ENCODE data around the gene HCN2.
A peak's percentile ranks its signal among the peaks of the same experiment; 100 is the strongest.

HCN2 gene

GRCh38 chr19:560121-560520 is 29.6 kb upstream of the HCN2 start:
- TF ChIP-seq CTCF (IDR thresholded peaks at IDR 0.05; ENCODE audit: low read depth, low read length) = no peak
- no peak for DNase-seq (ENCODE audit: low read depth in 2 of 2)
- H3K4me3 ChIP-seq (replicated peaks in 1 of 2; ENCODE audit: low read depth in 2 of 2, low read length in 2 of 2) = no peak overlapping the region

- DNase-seq (ENCODE audit: low read depth in 2 of 2) = peak in 1 of 2 donors; percentile 97
- no peak overlapping the region for H3K4me3 ChIP-seq (replicated peaks in 1 of 2; ENCODE audit: low read depth in 2 of 2, low read length in 2 of 2)
- no peak for TF ChIP-seq CTCF (IDR thresholded peaks at IDR 0.05; ENCODE audit: low read depth, low read length)
Measured at GRCh38 chr19:566403-566802, 23.3 kb upstream of the HCN2 start.

- H3K4me3 ChIP-seq (replicated peaks in 1 of 2; ENCODE audit: low read depth in 2 of 2, low read length in 2 of 2) = no peak overlapping the region
- TF ChIP-seq CTCF (IDR thresholded peaks at IDR 0.05; ENCODE audit: low read depth, low read length) = no peak
- DNase-seq (ENCODE audit: low read depth in 2 of 2) = no peak
Measured at GRCh38 chr19:566844-567243, 22.8 kb upstream of the HCN2 start.

GRCh38 chr19:567296-567900 is 22.3 kb upstream of the HCN2 start:
- no peak overlapping the region for H3K4me3 ChIP-seq (replicated peaks in 1 of 2; ENCODE audit: low read depth in 2 of 2, low read length in 2 of 2)
- DNase-seq (ENCODE audit: low read depth in 2 of 2) = no peak
- no peak for TF ChIP-seq CTCF (IDR thresholded peaks at IDR 0.05; ENCODE audit: low read depth, low read length)

GRCh38 chr19:570251-570686 is 19.4 kb upstream of the HCN2 start:
- no peak overlapping the region for H3K4me3 ChIP-seq (replicated peaks in 1 of 2; ENCODE audit: low read depth in 2 of 2, low read length in 2 of 2)
- no peak for TF ChIP-seq CTCF (IDR thresholded peaks at IDR 0.05; ENCODE audit: low read depth, low read length)
- DNase-seq (ENCODE audit: low read depth in 2 of 2) = no peak

GRCh38 chr19:570937-571565 is 18.6 kb upstream of the HCN2 start:
- no peak for TF ChIP-seq CTCF (IDR thresholded peaks at IDR 0.05; ENCODE audit: low read depth, low read length)
- DNase-seq (ENCODE audit: low read depth in 2 of 2) = peak in 1 of 2 donors; percentile 23
- peak overlapping the region; percentile 40 to 56 for H3K4me3 ChIP-seq (replicated peaks in 1 of 2; ENCODE audit: low read depth in 2 of 2, low read length in 2 of 2)
